Left renal cortex interstitium (tissue), 4 donors: ENCODE data around the gene LRRC37A2. TPM values are rescaled to one million over a fixed set of nuclear protein-coding genes. Genes with fewer than 3 reads are reported as not detected.
"Not testable (repeated sequence)": the region's sequence is repeated elsewhere in the genome, so short reads cannot be mapped to it uniquely, and the experiment has no call there.

Experiments used
- DNase-seq, 4 donors: peaks; one replicate each; pipeline ENCODE4 v3.0.0-alpha.2; 2013; ENCODE audit warnings: low read depth in 4 of 4, low spot score in 2 of 4, missing footprints in 1 of 4
- polyA plus RNA-seq, 4 donors: library from polyadenylated mRNA; unstranded; fragments of 120-200 nt; gene quantifications; one replicate each; pipeline ENCODE4 v1.2.1, GENCODE V29; 2013; ENCODE audit not compliant: insufficient read length in 4 of 4

LRRC37A2 gene
- polyA plus RNA-seq, 4 donors, result 17.5 to 68.0 (median 40.8) TPM

- not testable (repeated sequence) for DNase-seq
These were observed 79.1 kb downstream of the LRRC37A2 start for GRCh38 chr17:46591332-46591731.

- not testable (repeated sequence) for DNase-seq
These were observed 86.2 kb downstream of the LRRC37A2 start for GRCh38 chr17:46598344-46598931.

- DNase-seq, result not testable (repeated sequence)
These were observed 88.5 kb downstream of the LRRC37A2 start for GRCh38 chr17:46600767-46601166.

- not testable (repeated sequence) for DNase-seq
These were observed 90.9 kb downstream of the LRRC37A2 start for GRCh38 chr17:46603125-46603524.

Other genes with a start within 250 kb of the LRRC37A2 start
- 1 to 10 TPM; 2.0 to 7.8 (median 4.4) TPM for gene LRRC37A, start 217.3 kb upstream of the LRRC37A2 start, polyA plus RNA-seq
- gene ARL17B, start 150.7 kb upstream of the LRRC37A2 start, polyA plus RNA-seq, result 10 to 100 TPM; 10.3 to 22.6 (median 17.2) TPM
- gene ARL17A, start 67.2 kb downstream of the LRRC37A2 start, polyA plus RNA-seq, result 10 to 100 TPM; 17.8 to 62.2 (median 37.7) TPM
- gene NSF, start 78.2 kb downstream of the LRRC37A2 start, polyA plus RNA-seq, result 10 to 100 TPM; 29.0 to 40.5 (median 35.0) TPM